ENCODE results near the gene AQP12B. TPM values are rescaled to one million over a fixed set of nuclear protein-coding genes. Genes with fewer than 3 reads are reported as not detected.

Gene AQP12B
- polyA plus RNA-seq, 1 donor from 2014 or later = not detected

DNA sequence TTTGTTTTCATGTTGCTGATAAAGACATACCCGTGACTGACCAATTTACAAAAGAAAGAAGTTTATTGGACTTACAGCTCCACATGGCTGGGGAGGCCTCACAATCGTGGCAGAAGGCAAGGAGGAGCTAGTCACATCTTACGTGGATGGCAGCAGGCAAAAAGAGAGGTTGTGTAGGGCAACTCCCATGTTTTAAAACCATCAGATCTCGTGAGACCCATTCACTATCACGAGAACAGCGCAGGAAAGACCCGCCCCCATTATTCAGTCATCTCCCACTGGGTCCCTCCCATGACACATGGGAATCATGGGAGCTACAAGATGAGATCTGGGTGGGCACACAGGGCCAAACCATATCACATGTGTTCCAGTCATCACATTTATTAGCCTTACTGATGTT, 25.8 kb upstream of the AQP12B start:
- Histone ChIP-seq H4K20me1 (ENCODE audit: insufficient read depth) (no peaks in the 10 kb centered on the region), H3K9me3 (ENCODE audit: low read length) (no peaks in the 10 kb centered on the region), H3K79me2 (replicated peaks; ENCODE audit: insufficient read depth, low read length) (no peaks in the 10 kb centered on the region), H3K27me3 (ENCODE audit: insufficient read depth, low read depth, low read length) (no peaks in the 10 kb centered on the region), H3K36me3 (ENCODE audit: insufficient read depth, low read length) (no peaks in the 10 kb centered on the region), H3F3A (ENCODE audit: insufficient read depth, low read length, poor library complexity, severe bottlenecking) (no peaks in the 10 kb centered on the region), H3K9ac (ENCODE audit: low read length) (no peak overlapping the region), H3K4me3 (ENCODE audit: low read length) (no peak overlapping the region), H3K27ac (ENCODE audit: low read length) (no peak overlapping the region), H3K4me2 (ENCODE audit: low read length) (no peak overlapping the region), H2AFZ (ENCODE audit: low read depth, low read length) (no peak overlapping the region), H3K9me2 (ENCODE audit: insufficient read depth, low read length) (no peaks in the 10 kb centered on the region)
- TF ChIP-seq MXI1 (conservative IDR thresholded peaks at IDR 0.05; ENCODE audit: poor library complexity, severe bottlenecking) = no peak
- TF ChIP-seq, protein P1, sequence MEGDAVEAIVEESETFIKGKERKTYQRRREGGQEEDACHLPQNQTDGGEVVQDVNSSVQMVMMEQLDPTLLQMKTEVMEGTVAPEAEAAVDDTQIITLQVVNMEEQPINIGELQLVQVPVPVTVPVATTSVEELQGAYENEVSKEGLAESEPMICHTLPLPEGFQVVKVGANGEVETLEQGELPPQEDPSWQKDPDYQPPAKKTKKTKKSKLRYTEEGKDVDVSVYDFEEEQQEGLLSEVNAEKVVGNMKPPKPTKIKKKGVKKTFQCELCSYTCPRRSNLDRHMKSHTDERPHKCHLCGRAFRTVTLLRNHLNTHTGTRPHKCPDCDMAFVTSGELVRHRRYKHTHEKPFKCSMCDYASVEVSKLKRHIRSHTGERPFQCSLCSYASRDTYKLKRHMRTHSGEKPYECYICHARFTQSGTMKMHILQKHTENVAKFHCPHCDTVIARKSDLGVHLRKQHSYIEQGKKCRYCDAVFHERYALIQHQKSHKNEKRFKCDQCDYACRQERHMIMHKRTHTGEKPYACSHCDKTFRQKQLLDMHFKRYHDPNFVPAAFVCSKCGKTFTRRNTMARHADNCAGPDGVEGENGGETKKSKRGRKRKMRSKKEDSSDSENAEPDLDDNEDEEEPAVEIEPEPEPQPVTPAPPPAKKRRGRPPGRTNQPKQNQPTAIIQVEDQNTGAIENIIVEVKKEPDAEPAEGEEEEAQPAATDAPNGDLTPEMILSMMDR (IDR thresholded peaks at IDR 0.05; ENCODE audit: poor library complexity, severe bottlenecking) = no peak
- no peak for TF ChIP-seq POLR2AphosphoS5 (IDR thresholded peaks at IDR 0.05)
- TF ChIP-seq EZH2 (IDR thresholded peaks at IDR 0.05; ENCODE audit: borderline replicate concordance, insufficient read depth, low read length, poor library complexity, severe bottlenecking) = no peak
- no peak for TF ChIP-seq RAD21 (conservative IDR thresholded peaks at IDR 0.05)

DNA sequence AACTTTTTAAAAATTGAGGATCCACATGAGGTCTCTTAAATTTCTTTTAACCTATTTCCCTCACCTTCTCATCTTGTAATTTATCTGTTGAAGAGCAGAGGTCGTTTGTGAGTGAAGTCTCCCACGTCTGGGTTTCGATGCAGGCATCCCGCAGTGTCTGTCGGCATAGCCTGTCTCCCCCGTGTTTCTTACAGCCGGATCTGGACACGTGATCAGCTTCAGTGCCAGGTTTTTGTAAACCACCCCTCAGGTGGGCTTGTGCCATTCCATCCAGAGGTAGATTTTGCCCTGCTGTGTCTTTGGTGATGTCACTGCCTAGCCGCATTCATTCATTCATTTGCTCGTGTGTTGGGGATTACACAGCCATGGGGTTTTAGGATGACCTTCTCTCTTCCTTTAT, 25.1 kb upstream of the AQP12B start:
- H3K4me2 ChIP-seq (ENCODE audit: low read length) = no peak overlapping the region
- no peaks in the 10 kb centered on the region for H3K9me3 ChIP-seq (ENCODE audit: low read length)
- H3K79me2 ChIP-seq (replicated peaks; ENCODE audit: insufficient read depth, low read length) = no peaks in the 10 kb centered on the region
- no peaks in the 10 kb centered on the region for H4K20me1 ChIP-seq (ENCODE audit: insufficient read depth)
- H3K27ac ChIP-seq (ENCODE audit: low read length) = no peak overlapping the region
- H3K9me2 ChIP-seq (ENCODE audit: insufficient read depth, low read length) = no peaks in the 10 kb centered on the region
- TF ChIP-seq MXI1 (conservative IDR thresholded peaks at IDR 0.05; ENCODE audit: poor library complexity, severe bottlenecking) (no peak), TAF1 (IDR thresholded peaks at IDR 0.05; ENCODE audit: low read depth) (no peak), POLR2AphosphoS5 (IDR thresholded peaks at IDR 0.05) (no peak), EP300 (conservative IDR thresholded peaks at IDR 0.05; ENCODE audit: poor library complexity, severe bottlenecking) (no peak), RAD21 (conservative IDR thresholded peaks at IDR 0.05) (no peak), EZH2 (IDR thresholded peaks at IDR 0.05; ENCODE audit: borderline replicate concordance, insufficient read depth, low read length, poor library complexity, severe bottlenecking) (no peak), SMC3 (conservative IDR thresholded peaks at IDR 0.05; ENCODE audit: poor library complexity) (no peak)
- TF ChIP-seq, protein P1 (IDR thresholded peaks at IDR 0.05; ENCODE audit: poor library complexity, severe bottlenecking) = no peak
- TF ChIP-seq, protein P2, sequence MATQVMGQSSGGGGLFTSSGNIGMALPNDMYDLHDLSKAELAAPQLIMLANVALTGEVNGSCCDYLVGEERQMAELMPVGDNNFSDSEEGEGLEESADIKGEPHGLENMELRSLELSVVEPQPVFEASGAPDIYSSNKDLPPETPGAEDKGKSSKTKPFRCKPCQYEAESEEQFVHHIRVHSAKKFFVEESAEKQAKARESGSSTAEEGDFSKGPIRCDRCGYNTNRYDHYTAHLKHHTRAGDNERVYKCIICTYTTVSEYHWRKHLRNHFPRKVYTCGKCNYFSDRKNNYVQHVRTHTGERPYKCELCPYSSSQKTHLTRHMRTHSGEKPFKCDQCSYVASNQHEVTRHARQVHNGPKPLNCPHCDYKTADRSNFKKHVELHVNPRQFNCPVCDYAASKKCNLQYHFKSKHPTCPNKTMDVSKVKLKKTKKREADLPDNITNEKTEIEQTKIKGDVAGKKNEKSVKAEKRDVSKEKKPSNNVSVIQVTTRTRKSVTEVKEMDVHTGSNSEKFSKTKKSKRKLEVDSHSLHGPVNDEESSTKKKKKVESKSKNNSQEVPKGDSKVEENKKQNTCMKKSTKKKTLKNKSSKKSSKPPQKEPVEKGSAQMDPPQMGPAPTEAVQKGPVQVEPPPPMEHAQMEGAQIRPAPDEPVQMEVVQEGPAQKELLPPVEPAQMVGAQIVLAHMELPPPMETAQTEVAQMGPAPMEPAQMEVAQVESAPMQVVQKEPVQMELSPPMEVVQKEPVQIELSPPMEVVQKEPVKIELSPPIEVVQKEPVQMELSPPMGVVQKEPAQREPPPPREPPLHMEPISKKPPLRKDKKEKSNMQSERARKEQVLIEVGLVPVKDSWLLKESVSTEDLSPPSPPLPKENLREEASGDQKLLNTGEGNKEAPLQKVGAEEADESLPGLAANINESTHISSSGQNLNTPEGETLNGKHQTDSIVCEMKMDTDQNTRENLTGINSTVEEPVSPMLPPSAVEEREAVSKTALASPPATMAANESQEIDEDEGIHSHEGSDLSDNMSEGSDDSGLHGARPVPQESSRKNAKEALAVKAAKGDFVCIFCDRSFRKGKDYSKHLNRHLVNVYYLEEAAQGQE (IDR thresholded peaks at IDR 0.05; ENCODE audit: borderline replicate concordance) = no peak
- H3K36me3 ChIP-seq (ENCODE audit: insufficient read depth, low read length) = no peaks in the 10 kb centered on the region
- H3F3A ChIP-seq (ENCODE audit: insufficient read depth, low read length, poor library complexity, severe bottlenecking) = no peaks in the 10 kb centered on the region
- no peak overlapping the region for H3K9ac ChIP-seq (ENCODE audit: low read length)
- H3K27me3 ChIP-seq (ENCODE audit: insufficient read depth, low read depth, low read length) = no peaks in the 10 kb centered on the region
- H2AFZ ChIP-seq (ENCODE audit: low read depth, low read length) = no peak overlapping the region
- no peak overlapping the region for H3K4me3 ChIP-seq (ENCODE audit: low read length)
